Stomach (tissue), 9 donors: ENCODE data around the gene CACNB2. TPM values are rescaled to one million over a fixed set of nuclear protein-coding genes. Genes with fewer than 3 reads are reported as not detected.
A peak's percentile ranks its signal among the peaks of the same experiment; 100 is the strongest.

Source experiments
- DNase-seq, 2 donors: peaks; one replicate each; pipeline versions ENCODE4 v3.0.0 to v3.0.0-alpha.2; 2013 to 2019
- H3K27ac ChIP-seq, 5 donors: fragments of 200-600 bp in 4 of 5; sonication (generic) in 4 of 5; one replicate each; pipeline ENCODE4 v1.5.1; 2013 to 2019; ENCODE audit warnings: mild to moderate bottlenecking in 1 of 5, moderate library complexity in 1 of 5
- H3K27me3 ChIP-seq, 3 donors: fragments of 200-600 bp; sonication (generic); one replicate each; pipeline ENCODE4 v1.5.1; 2017 to 2019; ENCODE audit warnings: mixed run types in 1 of 3
- H3K36me3 ChIP-seq, 4 donors: fragments of 200-600 bp; sonication (generic); 1 replicate in 3 of 4; 2 replicates in 1 of 4; pipeline ENCODE4 v1.5.1; 2016 to 2019
- H3K4me1 ChIP-seq, 4 donors: fragments of 200-600 bp; sonication (generic); one replicate each; pipeline ENCODE4 v1.5.1; 2016 to 2019
- H3K4me3 ChIP-seq, 4 donors: fragments of 200-600 bp; sonication (generic) in 3 of 4; one replicate each; pipeline ENCODE4 v1.5.1; 2016 to 2019; ENCODE audit warnings: mild to moderate bottlenecking in 1 of 4
- H3K9me3 ChIP-seq, 4 donors: fragments of 200-600 bp; sonication (generic); one replicate each; pipeline ENCODE4 v1.5.1; 2016 to 2019
- CTCF ChIP-seq, 7 experiments: fragments of 450-650 bp in 4 of 7; fragments of 200-600 bp in 3 of 7; sonication (generic) in 3 of 7; IDR thresholded peaks; one replicate each; pipeline ENCODE4 v1.5.1; 2016 to 2019; ENCODE audit warnings: antibody characterized with exemption in 7 of 7, control low read depth in 2 of 7, mild to moderate bottlenecking in 1 of 7
- EP300 ChIP-seq: sonication (generic); formaldehyde crosslinking; IDR thresholded peaks from one replicate; pipeline ENCODE4 v1.6.1; 2017; ENCODE audit warnings: antibody characterized with exemption
- POLR2A ChIP-seq, 4 donors: fragments of 450-650 bp; IDR thresholded peaks; one replicate each; pipeline ENCODE4 v1.6.1; 2016; ENCODE audit warnings: antibody characterized with exemption in 4 of 4, control low read depth in 2 of 4, mild to moderate bottlenecking in 1 of 4, moderate library complexity in 1 of 4
- POLR2AphosphoS5 ChIP-seq, 3 donors: sonication (generic); formaldehyde crosslinking; IDR thresholded peaks; one replicate each; pipeline ENCODE4 v1.6.1; 2016; ENCODE audit warnings: antibody characterized with exemption in 3 of 3
- WGBS, 5 donors: extraction: QIAGEN DNeasy Blood & Tissue Kit in 3 of 5; methylation state at CpG; one replicate each; pipeline versions ENCODE4 v1.1.5 to v1.1.7; 2013 to 2018; 5-methylcytosine and 5-hydroxymethylcytosine counted together
- intact Hi-C: fragments of 100-400 bp; cut with DNase I; formaldehyde crosslinking; loops from one replicate; pipeline ENCODE4 v1.15.1; 2023; ENCODE audit warnings: low total_unique reads
- polyA plus RNA-seq, 3 donors: library from polyadenylated mRNA; stranded (reverse); fragments of 200-250 nt; gene quantifications; one replicate each; pipeline ENCODE4 v1.2.3, GENCODE V29; 2013
- total RNA-seq, 5 donors: library from RNA; depleted of rRNA; stranded (reverse); fragments of >200 nt; gene quantifications; one replicate each; pipeline versions ENCODE4 v1.1.0 to v1.2.3, GENCODE V29; 2014 to 2016
- donor health status: healthy with polysubstance abuse.
- donor health status: Bipolar disorder and iron deficiency.
- donor health status: healthy.

CACNB2 gene
- total and polyA plus RNA-seq, 8 donors, result 0.31 to 42.9 (median 14.3) TPM

- H3K4me3 ChIP-seq, result no peak overlapping the region
- peaks cover 0 to 7% (median 2%) of the 10 kb centered on the region in 4 donors for H3K4me1 ChIP-seq
- intact Hi-C loops, result no loop called here
- TF ChIP-seq POLR2AphosphoS5 (IDR thresholded peaks at IDR 0.05), result no peak
- TF ChIP-seq CTCF (IDR thresholded peaks at IDR 0.05), result no peak
- TF ChIP-seq POLR2A (IDR thresholded peaks at IDR 0.05), result no peak
- no peak for TF ChIP-seq EP300
- no peak overlapping the region for H3K27ac ChIP-seq
- 65 to 85% (median 73%) methylated on average over 3 of the region's 3 CpGs for WGBS, 5 donors
- DNase-seq, result no peak
- no peaks in the 10 kb centered on the region for H3K9me3 ChIP-seq
- H3K27me3 ChIP-seq, result no peaks in the 10 kb centered on the region
- H3K36me3 ChIP-seq, result peaks cover 0 to 16% (median 6%) of the 10 kb centered on the region in 4 donors
Measured at GRCh38 chr10:18528292-18528691, 388.1 kb downstream of the CACNB2 start.

DNA sequence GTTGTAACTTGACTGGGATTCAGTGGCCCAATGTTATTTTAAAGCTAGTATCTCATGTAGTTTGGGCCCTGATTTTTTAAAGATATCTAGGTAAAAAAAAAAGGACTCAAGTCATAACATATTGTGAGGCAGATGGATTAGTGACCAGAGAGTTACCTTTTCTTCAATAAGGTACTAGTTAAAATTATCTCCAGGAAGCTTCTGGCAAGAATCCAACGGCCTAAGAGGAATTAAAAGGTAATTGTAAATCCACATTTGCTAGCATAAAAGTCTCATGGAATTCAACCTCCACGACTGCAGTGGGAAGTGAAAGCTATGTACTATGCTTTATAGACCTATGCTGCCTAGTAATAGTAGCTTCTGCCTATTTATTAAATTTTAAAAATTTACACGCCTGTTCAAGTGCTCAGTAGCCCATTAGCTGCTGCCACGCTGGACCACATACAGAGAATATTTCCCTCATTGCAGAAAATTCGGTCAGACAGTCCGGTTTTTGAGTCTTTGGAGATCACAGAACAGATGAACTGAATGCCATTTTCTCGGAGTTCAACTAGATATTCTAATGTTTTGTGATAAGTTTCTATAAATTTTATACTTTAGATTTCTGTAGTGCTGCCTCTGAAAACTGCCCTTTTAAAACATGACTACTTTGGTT lies 392.8 kb downstream of the CACNB2 start:
- Histone ChIP-seq H3K27me3 (no peaks in the 10 kb centered on the region), H3K4me3 (no peak overlapping the region), H3K9me3 (no peaks in the 10 kb centered on the region), H3K4me1 (no peaks in the 10 kb centered on the region), H3K36me3 (peaks cover 5 to 52% (median 33%) of the 10 kb centered on the region in 4 donors), H3K27ac (no peak overlapping the region)
- TF ChIP-seq CTCF (IDR thresholded peaks at IDR 0.05), result no peak
- no peak for TF ChIP-seq EP300
- no peak for TF ChIP-seq POLR2A (IDR thresholded peaks at IDR 0.05)
- no peak for TF ChIP-seq POLR2AphosphoS5 (IDR thresholded peaks at IDR 0.05)
- WGBS, 5 donors, result 80 to 88% (median 87%) methylated on average over 7 of the region's 7 CpGs
- no peak for DNase-seq
- intact Hi-C loops, result no loop called here

- no peak for TF ChIP-seq POLR2A (IDR thresholded peaks at IDR 0.05)
- TF ChIP-seq POLR2AphosphoS5 (IDR thresholded peaks at IDR 0.05), result no peak
- TF ChIP-seq CTCF (IDR thresholded peaks at IDR 0.05), result no peak
- TF ChIP-seq EP300, result no peak
- Histone ChIP-seq H3K36me3 (peaks cover 13 to 61% (median 42%) of the 10 kb centered on the region in 4 donors), H3K4me1 (no peaks in the 10 kb centered on the region), H3K9me3 (no peaks in the 10 kb centered on the region), H3K27me3 (no peaks in the 10 kb centered on the region), H3K27ac (no peak overlapping the region), H3K4me3 (no peak overlapping the region)
- 78 to 86% (median 81%) methylated on average over 5 of the region's 5 CpGs for WGBS, 5 donors
- intact Hi-C loops, result no loop called here
- peak in 1 of 2 donors; percentile 15 for DNase-seq
Measured at GRCh38 chr10:18533896-18534295, 393.7 kb downstream of the CACNB2 start.

DNA sequence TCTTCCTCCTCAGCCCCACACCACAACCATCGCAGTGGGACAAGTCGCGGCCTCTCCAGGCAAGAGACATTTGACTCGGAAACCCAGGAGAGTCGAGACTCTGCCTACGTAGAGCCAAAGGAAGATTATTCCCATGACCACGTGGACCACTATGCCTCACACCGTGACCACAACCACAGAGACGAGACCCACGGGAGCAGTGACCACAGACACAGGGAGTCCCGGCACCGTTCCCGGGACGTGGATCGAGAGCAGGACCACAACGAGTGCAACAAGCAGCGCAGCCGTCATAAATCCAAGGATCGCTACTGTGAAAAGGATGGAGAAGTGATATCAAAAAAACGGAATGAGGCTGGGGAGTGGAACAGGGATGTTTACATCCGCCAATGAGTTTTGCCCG lies 399.1 kb downstream of the CACNB2 start:
- 90 to 97% (median 91%) methylated on average over 22 of the region's 22 CpGs for WGBS, 5 donors
- TF ChIP-seq EP300 (no peak), POLR2A (IDR thresholded peaks at IDR 0.05) (no peak), POLR2AphosphoS5 (IDR thresholded peaks at IDR 0.05) (no peak), CTCF (IDR thresholded peaks at IDR 0.05) (no peak)
- Histone ChIP-seq H3K27ac (no peak overlapping the region), H3K4me3 (no peak overlapping the region), H3K4me1 (no peaks in the 10 kb centered on the region), H3K36me3 (peaks cover 13 to 82% (median 67%) of the 10 kb centered on the region in 4 donors), H3K9me3 (no peaks in the 10 kb centered on the region), H3K27me3 (no peaks in the 10 kb centered on the region)
- intact Hi-C loops, result no loop called here
- no peak for DNase-seq
